Measurements from ENCODE around the gene PDCD7. TPM values are rescaled to one million over a fixed set of nuclear protein-coding genes. Genes with fewer than 3 reads are reported as not detected.
"Not testable (repeated sequence)": the region's sequence is repeated elsewhere in the genome, so short reads cannot be mapped to it uniquely, and the experiment has no call there.

The PDCD7 gene
- total RNA-seq, 2 donors from 2014 or later = 20.7 to 21.2 TPM

- H3K27ac ChIP-seq = no peak overlapping the region
- peak; percentile 86 for DNase-seq
- peak; percentile 71 for TF ChIP-seq CTCF (IDR thresholded peaks at IDR 0.05)
Observed at GRCh38 chr15:65101411-65101890, 32.2 kb downstream of the PDCD7 start.

GRCh38 chr15:65100442-65100841, 33.2 kb downstream of the PDCD7 start:
- H3K4me1 ChIP-seq = no peaks in the 10 kb centered on the region
- H3K9me3 ChIP-seq = no peaks in the 10 kb centered on the region
- H3K4me3 ChIP-seq = no peak overlapping the region
- peak; percentile 77 for DNase-seq
- H3K27ac ChIP-seq = no peak overlapping the region
- H3K36me3 ChIP-seq = no peaks in the 10 kb centered on the region
- H3K27me3 ChIP-seq = no peaks in the 10 kb centered on the region
- no peak overlapping the region for H3K9ac ChIP-seq (ENCODE audit: low read depth in 2 of 2, low read length in 2 of 2)
- intact Hi-C loops (cut with DNase I) = loop anchor here (2.0 to 5.0 kb wide), 2 partner anchors 46 to 68 kb away; no protein-coding TSS in a partner anchor
- no peak for TF ChIP-seq CTCF (IDR thresholded peaks at IDR 0.05)

More at GRCh38 chr15:65101411-65101890, 32.2 kb downstream of the PDCD7 start:
- no peak overlapping the region for H3K4me3 ChIP-seq
- H3K9ac ChIP-seq (ENCODE audit: low read depth in 2 of 2, low read length in 2 of 2) = no peak overlapping the region
- no peaks in the 10 kb centered on the region for H3K9me3 ChIP-seq
- no peaks in the 10 kb centered on the region for H3K36me3 ChIP-seq
- H3K27me3 ChIP-seq = no peaks in the 10 kb centered on the region
- no peaks in the 10 kb centered on the region for H3K4me1 ChIP-seq
- intact Hi-C loops (cut with DNase I) = loop anchor here (2.0 to 5.0 kb wide), 2 partner anchors 47 to 69 kb away; no protein-coding TSS in a partner anchor

- not testable (repeated sequence) for H3K27me3 ChIP-seq; H3K36me3 ChIP-seq; H3K4me3 ChIP-seq; H3K9me3 ChIP-seq; H3K9ac ChIP-seq (ENCODE audit: low read depth in 2 of 2, low read length in 2 of 2); H3K27ac ChIP-seq; DNase-seq; H3K4me1 ChIP-seq
- intact Hi-C loops (cut with DNase I) = loop anchor here (2.0 to 5.0 kb wide), 2 partner anchors 45 to 68 kb away; no protein-coding TSS in a partner anchor
Observed at GRCh38 chr15:65099801-65100200, 33.8 kb downstream of the PDCD7 start.

- no peak for TF ChIP-seq CTCF (IDR thresholded peaks at IDR 0.05)
- Histone ChIP-seq H3K9me3 (no peaks in the 10 kb centered on the region), H3K4me1 (no peaks in the 10 kb centered on the region), H3K4me3 (no peak overlapping the region), H3K9ac (ENCODE audit: low read depth in 2 of 2, low read length in 2 of 2) (no peak overlapping the region), H3K36me3 (no peaks in the 10 kb centered on the region), H3K27ac (no peak overlapping the region), H3K27me3 (no peaks in the 10 kb centered on the region)
- no peak for DNase-seq
- intact Hi-C loops (cut with DNase I) = no loop called here
Observed at GRCh38 chr15:65099336-65099735, 34.3 kb downstream of the PDCD7 start.

GRCh38 chr15:65097651-65098263, 35.9 kb downstream of the PDCD7 start:
- DNase-seq = no peak
- H3K9ac ChIP-seq (ENCODE audit: low read depth in 2 of 2, low read length in 2 of 2) = no peak overlapping the region
- TF ChIP-seq CTCF (IDR thresholded peaks at IDR 0.05) = no peak
- H3K4me1 ChIP-seq = no peaks in the 10 kb centered on the region
- H3K4me3 ChIP-seq = no peak overlapping the region
- no peaks in the 10 kb centered on the region for H3K27me3 ChIP-seq
- H3K36me3 ChIP-seq = no peaks in the 10 kb centered on the region
- intact Hi-C loops (cut with DNase I) = no loop called here
- no peaks in the 10 kb centered on the region for H3K9me3 ChIP-seq
- H3K27ac ChIP-seq = no peak overlapping the region
